ENCODE measurements around the gene THOC6. TPM values are rescaled to one million over a fixed set of nuclear protein-coding genes. Genes with fewer than 3 reads are reported as not detected.
"Not testable (repeated sequence)": the region's sequence is repeated elsewhere in the genome, so short reads cannot be mapped to it uniquely, and the experiment has no call there.

Gene THOC6
- total and polyA plus RNA-seq, 8 donors, result 23.9 to 38.7 (median 26.9) TPM

GRCh38 chr16:3073448-3073847, 49.6 kb downstream of the THOC6 start:
- peaks cover 0 to 8% of the 10 kb centered on the region in 2 donors for H3K36me3 ChIP-seq
- H3K9me3 ChIP-seq, result no peaks in the 10 kb centered on the region
- ATAC-seq (no peak), DNase-seq (no peak)
- no peak overlapping the region for H3K4me3 ChIP-seq
- H3K27ac ChIP-seq, result peak overlapping the region in 1 of 2 donors; percentile 61
- H3K4me1 ChIP-seq, result peaks cover 0 to 30% of the 10 kb centered on the region in 2 donors
- H3K27me3 ChIP-seq, result no peaks in the 10 kb centered on the region
- no peak for TF ChIP-seq CTCF (IDR thresholded peaks at IDR 0.05)
- intact Hi-C loops (cut with DNase I), result no loop called here

- no peak for TF ChIP-seq CTCF (IDR thresholded peaks at IDR 0.05)
- ATAC-seq (peak; percentile 55), DNase-seq (peak in 1 of 4 donors; percentile 83)
- intact Hi-C loops (cut with DNase I), result no loop called here
- Histone ChIP-seq H3K4me1 (peaks cover 0 to 21% of the 10 kb centered on the region in 2 donors), H3K9me3 (no peaks in the 10 kb centered on the region), H3K27me3 (no peaks in the 10 kb centered on the region), H3K27ac (peak overlapping the region in 1 of 2 donors; percentile 61), H3K36me3 (peaks cover 0 to 3% of the 10 kb centered on the region in 2 donors), H3K4me3 (no peak overlapping the region)
Observed at GRCh38 chr16:3074860-3075522, 51.2 kb downstream of the THOC6 start.

- TF ChIP-seq CTCF (IDR thresholded peaks at IDR 0.05), result no peak
- H3K4me3 ChIP-seq, result no peak overlapping the region
Observed at GRCh38 chr16:3075523-3075915, 51.7 kb downstream of the THOC6 start.

GRCh38 chr16:3075946-3076345, 52.1 kb downstream of the THOC6 start:
- DNase-seq; H3K36me3 ChIP-seq; H3K27me3 ChIP-seq; H3K9me3 ChIP-seq; intact Hi-C loops (cut with DNase I); H3K4me3 ChIP-seq; ATAC-seq: not testable (repeated sequence)
- Histone ChIP-seq H3K27ac (peak overlapping the region in 1 of 2 donors; percentile 43), H3K4me1 (peaks cover 0 to 21% of the 10 kb centered on the region in 2 donors)

More at GRCh38 chr16:3075523-3075915, 51.7 kb downstream of the THOC6 start:
- H3K27me3 ChIP-seq, result no peaks in the 10 kb centered on the region
- peaks cover 0 to 3% of the 10 kb centered on the region in 2 donors for H3K36me3 ChIP-seq
- H3K27ac ChIP-seq, result peak overlapping the region in 1 of 2 donors; percentile 61
- H3K4me1 ChIP-seq, result peaks cover 0 to 21% of the 10 kb centered on the region in 2 donors
- intact Hi-C loops (cut with DNase I), result no loop called here
- ATAC-seq, result no peak
- H3K9me3 ChIP-seq, result no peaks in the 10 kb centered on the region
- DNase-seq, result peak in 2 of 4 donors; percentile 65

GRCh38 chr16:3076577-3076976, 52.7 kb downstream of the THOC6 start:
- ATAC-seq, result no peak

More at GRCh38 chr16:3076577-3076976, 52.7 kb downstream of the THOC6 start:
- peak overlapping the region in 1 of 2 donors; percentile 43 for H3K27ac ChIP-seq
- peaks cover 0 to 21% of the 10 kb centered on the region in 2 donors for H3K4me1 ChIP-seq
- no peaks in the 10 kb centered on the region for H3K9me3 ChIP-seq
- no peaks in the 10 kb centered on the region for H3K27me3 ChIP-seq
- DNase-seq, result no peak
- no peak overlapping the region for H3K4me3 ChIP-seq
- H3K36me3 ChIP-seq, result peaks cover 0 to 3% of the 10 kb centered on the region in 2 donors
- no peak for TF ChIP-seq CTCF (IDR thresholded peaks at IDR 0.05)
- intact Hi-C loops (cut with DNase I), result no loop called here

Other genes starting within 250 kb of the THOC6 start
- gene ELOB, start 246.8 kb upstream of the THOC6 start, total RNA-seq, result 100 to 1,000 TPM; 200 to 205 TPM
- 100 to 1,000 TPM; 133 to 224 (median 180) TPM for gene ELOB, start 246.8 kb upstream of the THOC6 start, polyA plus RNA-seq (ENCODE audit: insufficient read length in 6 of 6)
- not detected for gene PRSS33, start 236.5 kb upstream of the THOC6 start, total RNA-seq
- under 1 TPM; 0.13 to 0.75 (median 0.25) TPM for gene PRSS33, start 236.5 kb upstream of the THOC6 start, polyA plus RNA-seq (ENCODE audit: insufficient read length in 6 of 6)
- gene PRSS41, start 225.6 kb upstream of the THOC6 start, total RNA-seq, result not detected
- gene PRSS41, start 225.6 kb upstream of the THOC6 start, polyA plus RNA-seq (ENCODE audit: insufficient read length in 6 of 6), result not detected
- gene PRSS21, start 206.8 kb upstream of the THOC6 start, total RNA-seq, result 1 to 10 TPM in 1 of 2 donors, under 1 TPM in 1; 0.90 to 2.5 TPM
- gene PRSS21, start 206.8 kb upstream of the THOC6 start, polyA plus RNA-seq (ENCODE audit: insufficient read length in 6 of 6), result under 1 TPM in 4 of 6 donors, not detected in 2; 0.25 to 0.38 (median 0.28) TPM
- gene ZG16B, start 193.7 kb upstream of the THOC6 start, total RNA-seq, result 1 to 10 TPM in 1 of 2 donors, under 1 TPM in 1; 0.61 to 1.4 TPM
- gene ZG16B, start 193.7 kb upstream of the THOC6 start, polyA plus RNA-seq (ENCODE audit: insufficient read length in 6 of 6), result 1 to 10 TPM in 1 of 6 donors, under 1 TPM in 5; 0.27 to 1.2 (median 0.55) TPM
- gene PRSS22, start 165.9 kb upstream of the THOC6 start, total RNA-seq, result 10 to 100 TPM; 15.7 to 16.7 TPM
- gene PRSS22, start 165.9 kb upstream of the THOC6 start, polyA plus RNA-seq (ENCODE audit: insufficient read length in 6 of 6), result 10 to 100 TPM; 11.9 to 17.3 (median 14.8) TPM
- 10 to 100 TPM; 22.1 to 22.4 TPM for gene FLYWCH2, start 140.8 kb upstream of the THOC6 start, total RNA-seq
- 10 to 100 TPM; 15.6 to 24.5 (median 19.2) TPM for gene FLYWCH2, start 140.8 kb upstream of the THOC6 start, polyA plus RNA-seq (ENCODE audit: insufficient read length in 6 of 6)
- gene FLYWCH1, start 112.1 kb upstream of the THOC6 start, total RNA-seq, result 10 to 100 TPM; 29.3 to 29.4 TPM
- 10 to 100 TPM; 17.2 to 42.9 (median 23.0) TPM for gene FLYWCH1, start 112.1 kb upstream of the THOC6 start, polyA plus RNA-seq (ENCODE audit: insufficient read length in 6 of 6)
- not detected for gene KREMEN2, start 59.8 kb upstream of the THOC6 start, total RNA-seq
- gene KREMEN2, start 59.8 kb upstream of the THOC6 start, polyA plus RNA-seq (ENCODE audit: insufficient read length in 6 of 6), result under 1 TPM in 5 of 6 donors, not detected in 1; 0.17 to 0.36 (median 0.20) TPM
- 10 to 100 TPM; 17.2 to 20.1 TPM for gene PAQR4, start 54.7 kb upstream of the THOC6 start, total RNA-seq
- 10 to 100 TPM in 5 of 6 donors, 1 to 10 TPM in 1; 9.5 to 16.1 (median 13.8) TPM for gene PAQR4, start 54.7 kb upstream of the THOC6 start, polyA plus RNA-seq (ENCODE audit: insufficient read length in 6 of 6)
- 10 to 100 TPM; 13.9 to 14.3 TPM for gene PKMYT1, start 43.6 kb upstream of the THOC6 start, total RNA-seq
- gene PKMYT1, start 43.6 kb upstream of the THOC6 start, polyA plus RNA-seq (ENCODE audit: insufficient read length in 6 of 6), result 10 to 100 TPM; 15.9 to 21.8 (median 18.6) TPM
- gene CLDN9, start 11.1 kb upstream of the THOC6 start, total RNA-seq, result 1 to 10 TPM in 1 of 2 donors, under 1 TPM in 1; 0.85 to 2.2 TPM
- gene CLDN9, start 11.1 kb upstream of the THOC6 start, polyA plus RNA-seq (ENCODE audit: insufficient read length in 6 of 6), result 1 to 10 TPM; 5.0 to 6.5 (median 6.0) TPM
- 1 to 10 TPM in 1 of 2 donors, not detected in 1; 2.3 TPM for gene CLDN6, start 5.9 kb upstream of the THOC6 start, total RNA-seq
- gene CLDN6, start 5.9 kb upstream of the THOC6 start, polyA plus RNA-seq (ENCODE audit: insufficient read length in 6 of 6), result 100 to 1,000 TPM in 5 of 6 donors, 10 to 100 TPM in 1; 95.0 to 140 (median 116) TPM
- gene TNFRSF12A, start 3.7 kb upstream of the THOC6 start, total RNA-seq, result 100 to 1,000 TPM; 118 to 126 TPM
- 1 to 10 TPM; 2.6 to 5.4 (median 4.2) TPM for gene TNFRSF12A, start 3.7 kb upstream of the THOC6 start, polyA plus RNA-seq (ENCODE audit: insufficient read length in 6 of 6)
- gene HCFC1R1, start 93 bp upstream of the THOC6 start, total RNA-seq, result 10 to 100 TPM; 45.4 to 66.6 TPM
- 10 to 100 TPM; 25.1 to 37.6 (median 31.9) TPM for gene HCFC1R1, start 93 bp upstream of the THOC6 start, polyA plus RNA-seq (ENCODE audit: insufficient read length in 6 of 6)
- gene BICDL2, start 12.9 kb downstream of the THOC6 start, total RNA-seq, result 10 to 100 TPM; 10.8 to 18.1 TPM
- gene BICDL2, start 12.9 kb downstream of the THOC6 start, polyA plus RNA-seq (ENCODE audit: insufficient read length in 6 of 6), result 1 to 10 TPM; 2.5 to 5.5 (median 3.2) TPM
- 10 to 100 TPM in 1 of 2 donors, 1 to 10 TPM in 1; 2.4 to 91.9 TPM for gene MMP25, start 22.5 kb downstream of the THOC6 start, total RNA-seq
- 1 to 10 TPM; 1.8 to 3.5 (median 2.2) TPM for gene MMP25, start 22.5 kb downstream of the THOC6 start, polyA plus RNA-seq (ENCODE audit: insufficient read length in 6 of 6)
- gene IL32, start 41.6 kb downstream of the THOC6 start, total RNA-seq, result 100 to 1,000 TPM; 132 to 310 TPM
- gene IL32, start 41.6 kb downstream of the THOC6 start, polyA plus RNA-seq (ENCODE audit: insufficient read length in 6 of 6), result 10 to 100 TPM; 59.4 to 86.9 (median 64.9) TPM
- gene ZSCAN10, start 75.3 kb downstream of the THOC6 start, total RNA-seq, result not detected
- gene ZSCAN10, start 75.3 kb downstream of the THOC6 start, polyA plus RNA-seq (ENCODE audit: insufficient read length in 6 of 6), result under 1 TPM in 1 of 6 donors, not detected in 5; 0.13 TPM
- 10 to 100 TPM in 1 of 2 donors, 1 to 10 TPM in 1; 9.7 to 11.8 TPM for gene ZNF205, start 88.6 kb downstream of the THOC6 start, total RNA-seq
- 10 to 100 TPM; 13.3 to 17.6 (median 17.1) TPM for gene ZNF205, start 88.6 kb downstream of the THOC6 start, polyA plus RNA-seq (ENCODE audit: insufficient read length in 6 of 6)
- gene ZNF213, start 111.0 kb downstream of the THOC6 start, total RNA-seq, result 10 to 100 TPM in 1 of 2 donors, 1 to 10 TPM in 1; 8.4 to 12.0 TPM
- 10 to 100 TPM; 11.5 to 17.8 (median 14.0) TPM for gene ZNF213, start 111.0 kb downstream of the THOC6 start, polyA plus RNA-seq (ENCODE audit: insufficient read length in 6 of 6)
- not detected for gene OR1F1, start 164.2 kb downstream of the THOC6 start, total RNA-seq
- gene OR1F1, start 164.2 kb downstream of the THOC6 start, polyA plus RNA-seq (ENCODE audit: insufficient read length in 6 of 6), result not detected
- 10 to 100 TPM in 1 of 2 donors, 1 to 10 TPM in 1; 6.7 to 10.5 TPM for gene ZNF200, start 211.1 kb downstream of the THOC6 start, total RNA-seq
- 10 to 100 TPM; 12.3 to 15.0 (median 13.1) TPM for gene ZNF200, start 211.1 kb downstream of the THOC6 start, polyA plus RNA-seq (ENCODE audit: insufficient read length in 6 of 6)
- 10 to 100 TPM in 1 of 2 donors, 1 to 10 TPM in 1; 2.4 to 21.4 TPM for gene MEFV, start 232.6 kb downstream of the THOC6 start, total RNA-seq
- under 1 TPM; 0.43 to 0.98 (median 0.58) TPM for gene MEFV, start 232.6 kb downstream of the THOC6 start, polyA plus RNA-seq (ENCODE audit: insufficient read length in 6 of 6)

All from left lung (tissue), 10 donors.